ENCODE results near the gene CLN3. TPM values are rescaled to one million over a fixed set of nuclear protein-coding genes. Genes with fewer than 3 reads are reported as not detected.

The CLN3 gene
- total and polyA plus RNA-seq, 9 of the 15 experiments (the other 6 are each of a cell fraction or from before 2014, with no cell fraction given), result 2.5 to 27.1 (median 11.6) TPM

DNA sequence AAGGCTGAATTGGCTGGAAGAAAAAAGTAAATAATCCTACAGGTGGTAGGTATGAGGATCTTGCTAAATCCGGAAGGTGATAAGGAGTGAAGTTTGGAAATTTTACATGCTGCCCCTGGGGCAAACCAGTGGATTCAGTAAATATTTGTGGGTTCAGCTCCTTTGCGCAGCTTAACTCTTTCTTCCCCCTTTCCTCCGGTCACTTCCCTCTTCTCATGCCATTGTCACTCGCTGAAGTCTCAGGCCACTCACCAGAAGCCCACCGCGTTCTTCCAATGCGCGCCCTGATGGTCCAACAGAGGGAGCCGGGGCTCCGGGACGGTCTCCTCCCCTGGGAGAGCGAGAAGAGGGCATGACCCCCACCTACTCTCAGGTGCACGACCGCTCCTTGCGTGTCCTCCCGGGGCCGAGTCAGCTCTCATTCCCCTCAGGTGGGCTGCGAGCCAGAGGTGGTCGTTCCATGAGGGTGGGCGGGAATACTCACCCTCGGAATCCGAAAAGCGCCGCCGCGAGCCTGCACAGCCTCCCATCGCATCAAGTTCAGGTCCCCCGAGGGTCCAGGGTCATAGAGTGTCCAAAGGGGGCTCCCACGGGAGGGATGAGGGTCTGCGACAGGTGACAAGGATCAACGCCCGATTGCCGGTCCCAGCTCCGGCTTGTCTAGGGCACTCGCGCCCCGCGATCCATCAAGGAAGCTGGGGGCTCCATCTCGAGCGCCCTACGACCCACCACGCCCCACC lies 474 bp downstream of the CLN3 start (continued):
- TF ChIP-seq MBD2 (IDR thresholded peaks at IDR 0.05; ENCODE audit: borderline replicate concordance, low read depth) (no peak), ZC3H4 (CRISPR knock-in tag; IDR thresholded peaks at IDR 0.05; ENCODE audit: borderline replicate concordance) (no peak), ZNF561 (CRISPR knock-in tag; conservative IDR thresholded peaks at IDR 0.05) (no peak), SRSF1 (IDR thresholded peaks at IDR 0.05; ENCODE audit: low read depth, low read length) (no peak), YBX1 (IDR thresholded peaks at IDR 0.05) (no peak), ZNF146 (CRISPR knock-in tag; IDR thresholded peaks at IDR 0.05; ENCODE audit: unreplicated experiment) (no peak), TAF7 (tag; IDR thresholded peaks at IDR 0.05) (0 out of 2 replicates have a peak, but pooled peaks have one; percentile 13), TBP (optimal IDR thresholded peaks at IDR 0.05; ENCODE audit: low read depth, low read length) (no peak), FOXP1 (CRISPR knock-in tag; IDR thresholded peaks at IDR 0.05) (0 out of 2 replicates have a peak, but pooled peaks have one; percentile 21), BCOR (IDR thresholded peaks at IDR 0.05) (no peak), FOXP4 (CRISPR knock-in tag; IDR thresholded peaks at IDR 0.05; ENCODE audit: borderline replicate concordance) (no peak), PRMT5 (CRISPR knock-in tag; IDR thresholded peaks at IDR 0.05) (no peak), CBX5 (IDR thresholded peaks at IDR 0.05; ENCODE audit: borderline replicate concordance, low read depth) (no peak), LEF1 (IDR thresholded peaks at IDR 0.05) (no peak), MAFF (IDR thresholded peaks at IDR 0.05; ENCODE audit: low read length) (no peak), MECOM (CRISPR knock-in tag; IDR thresholded peaks at IDR 0.05) (peak; percentile 68; the same call in 1 of the 2 replicates), SRSF9 (IDR thresholded peaks at IDR 0.05; ENCODE audit: borderline replicate concordance, low read depth, low read length) (no peak), SMARCA5 (IDR thresholded peaks at IDR 0.05) (0 out of 2 replicates have a peak, but pooled peaks have one; percentile 16), ZBED1 (IDR thresholded peaks at IDR 0.05) (no peak), GTF2F1 (IDR thresholded peaks at IDR 0.05; ENCODE audit: low read depth, low read length) (no peak), ARID1B (IDR thresholded peaks at IDR 0.05) (0 out of 2 replicates have a peak, but pooled peaks have one; percentile 10), HNRNPK (IDR thresholded peaks at IDR 0.05; ENCODE audit: low read depth, low read length, poor library complexity, severe bottlenecking) (no peak), ZC3H11A (IDR thresholded peaks at IDR 0.05; ENCODE audit: low read depth, low read length) (no peak), ZZZ3 (IDR thresholded peaks at IDR 0.05) (no peak), SPI1 (IDR thresholded peaks at IDR 0.05; ENCODE audit: borderline replicate concordance, low read depth, low read length) (peak; percentile 81), CTBP1 (IDR thresholded peaks at IDR 0.05; ENCODE audit: borderline replicate concordance) (peak; percentile 58; the same call in 1 of the 2 replicates)
- TF ChIP-seq, protein P1, sequence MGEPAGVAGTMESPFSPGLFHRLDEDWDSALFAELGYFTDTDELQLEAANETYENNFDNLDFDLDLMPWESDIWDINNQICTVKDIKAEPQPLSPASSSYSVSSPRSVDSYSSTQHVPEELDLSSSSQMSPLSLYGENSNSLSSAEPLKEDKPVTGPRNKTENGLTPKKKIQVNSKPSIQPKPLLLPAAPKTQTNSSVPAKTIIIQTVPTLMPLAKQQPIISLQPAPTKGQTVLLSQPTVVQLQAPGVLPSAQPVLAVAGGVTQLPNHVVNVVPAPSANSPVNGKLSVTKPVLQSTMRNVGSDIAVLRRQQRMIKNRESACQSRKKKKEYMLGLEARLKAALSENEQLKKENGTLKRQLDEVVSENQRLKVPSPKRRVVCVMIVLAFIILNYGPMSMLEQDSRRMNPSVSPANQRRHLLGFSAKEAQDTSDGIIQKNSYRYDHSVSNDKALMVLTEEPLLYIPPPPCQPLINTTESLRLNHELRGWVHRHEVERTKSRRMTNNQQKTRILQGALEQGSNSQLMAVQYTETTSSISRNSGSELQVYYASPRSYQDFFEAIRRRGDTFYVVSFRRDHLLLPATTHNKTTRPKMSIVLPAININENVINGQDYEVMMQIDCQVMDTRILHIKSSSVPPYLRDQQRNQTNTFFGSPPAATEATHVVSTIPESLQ (CRISPR knock-in tag; IDR thresholded peaks at IDR 0.05), result 0 out of 2 replicates have a peak, but pooled peaks have one; percentile 52
- TF ChIP-seq, protein P2, sequence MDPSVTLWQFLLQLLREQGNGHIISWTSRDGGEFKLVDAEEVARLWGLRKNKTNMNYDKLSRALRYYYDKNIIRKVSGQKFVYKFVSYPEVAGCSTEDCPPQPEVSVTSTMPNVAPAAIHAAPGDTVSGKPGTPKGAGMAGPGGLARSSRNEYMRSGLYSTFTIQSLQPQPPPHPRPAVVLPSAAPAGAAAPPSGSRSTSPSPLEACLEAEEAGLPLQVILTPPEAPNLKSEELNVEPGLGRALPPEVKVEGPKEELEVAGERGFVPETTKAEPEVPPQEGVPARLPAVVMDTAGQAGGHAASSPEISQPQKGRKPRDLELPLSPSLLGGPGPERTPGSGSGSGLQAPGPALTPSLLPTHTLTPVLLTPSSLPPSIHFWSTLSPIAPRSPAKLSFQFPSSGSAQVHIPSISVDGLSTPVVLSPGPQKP (CRISPR knock-in tag; IDR thresholded peaks at IDR 0.05), result no peak
